Right lobe of liver (tissue), 4 donors: ENCODE data around the gene TYW1.
"Not testable (repeated sequence)": the region's sequence is repeated elsewhere in the genome, so short reads cannot be mapped to it uniquely, and the experiment has no call there.

Experiments used
- CTCF ChIP-seq, 4 donors: fragments of 200-600 bp in 3 of 4; fragments of 450-650 bp in 1 of 4; IDR thresholded peaks; one replicate each; pipeline versions ENCODE4 v1.5.1 to v1.8.0; 2016 to 2022; ENCODE audit warnings: antibody characterized with exemption in 4 of 4, mild to moderate bottlenecking in 2 of 4
- POLR2A ChIP-seq: fragments of 450-650 bp; IDR thresholded peaks from one replicate; pipeline ENCODE4 v1.6.1; 2017; ENCODE audit warnings: antibody characterized with exemption, mild to moderate bottlenecking
- donor health status: DM: no; HTN: no; CAD: no.
- donor health status: DM: no; HTN: no; CAD: no.
- donor health status: DM: no; HTN: yes; CAD: no.

GRCh38 chr7:67156064-67156463, 159.4 kb downstream of the TYW1 start:
- TF ChIP-seq CTCF (IDR thresholded peaks at IDR 0.05); POLR2A: not testable (repeated sequence)
